Measurements from ENCODE around the gene WBP1. TPM values are rescaled to one million over a fixed set of nuclear protein-coding genes. Genes with fewer than 3 reads are reported as not detected.
"Not testable (repeated sequence)": the region's sequence is repeated elsewhere in the genome, so short reads cannot be mapped to it uniquely, and the experiment has no call there.

WBP1 gene
- total RNA-seq, 2 donors from 2014 or later, result 28.6 to 48.0 TPM

DNA sequence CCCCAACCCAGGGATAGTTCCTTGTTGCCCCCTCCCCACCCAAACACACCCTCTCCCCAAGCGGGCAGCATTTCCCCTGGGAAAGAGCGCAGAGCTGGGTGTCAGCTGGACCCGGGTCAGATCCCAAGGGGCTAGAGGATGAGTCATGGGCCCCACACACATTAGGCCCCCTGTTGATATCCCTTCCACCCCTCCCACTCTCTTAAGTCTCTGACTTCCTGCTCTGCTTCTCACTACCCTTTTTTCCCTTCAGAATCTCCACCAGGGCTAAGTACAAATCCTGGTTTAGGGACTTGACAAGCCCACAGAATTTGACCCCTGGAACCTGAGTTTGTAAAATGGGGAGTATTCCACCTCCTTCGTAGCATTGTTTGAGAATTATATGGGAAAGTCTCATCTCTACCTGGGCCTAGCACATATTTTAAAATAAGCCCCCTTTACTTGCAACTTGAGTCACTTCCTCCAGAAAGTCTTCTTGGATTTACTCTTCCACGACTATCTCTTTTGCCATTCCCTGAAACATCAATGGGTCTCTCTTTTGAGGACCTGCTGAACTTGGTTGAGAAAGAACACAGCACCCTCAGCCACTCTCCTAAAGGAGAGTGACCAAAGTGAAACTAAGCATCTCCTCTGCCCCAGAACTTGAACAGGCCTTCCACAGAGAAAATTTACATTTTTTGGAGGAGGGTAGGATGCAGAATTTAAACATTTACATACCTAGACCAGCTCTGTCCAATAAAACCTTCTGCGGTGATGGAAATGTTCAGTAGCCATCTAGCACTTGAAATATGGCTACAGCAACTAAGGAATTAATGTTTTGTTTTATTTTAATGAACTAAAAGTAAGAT lies 21.2 kb upstream of the WBP1 start:
- no peaks in the 10 kb centered on the region for H3K27me3 Mint-ChIP-seq
- ATAC-seq, result no peak
- H3K9me3 Mint-ChIP-seq, result no peaks in the 10 kb centered on the region
- H3K36me3 Mint-ChIP-seq, result no peaks in the 10 kb centered on the region
- peak overlapping the region in 1 of 2 donors; percentile 5 for H3K27ac Mint-ChIP-seq
- H3K4me3 Mint-ChIP-seq, result no peak overlapping the region
- H3K4me1 Mint-ChIP-seq (ENCODE audit: low read depth in 2 of 2), result peaks cover 23 to 30% of the 10 kb centered on the region in 2 donors
- DNase-seq (ENCODE audit: low spot score), result no peak

DNA sequence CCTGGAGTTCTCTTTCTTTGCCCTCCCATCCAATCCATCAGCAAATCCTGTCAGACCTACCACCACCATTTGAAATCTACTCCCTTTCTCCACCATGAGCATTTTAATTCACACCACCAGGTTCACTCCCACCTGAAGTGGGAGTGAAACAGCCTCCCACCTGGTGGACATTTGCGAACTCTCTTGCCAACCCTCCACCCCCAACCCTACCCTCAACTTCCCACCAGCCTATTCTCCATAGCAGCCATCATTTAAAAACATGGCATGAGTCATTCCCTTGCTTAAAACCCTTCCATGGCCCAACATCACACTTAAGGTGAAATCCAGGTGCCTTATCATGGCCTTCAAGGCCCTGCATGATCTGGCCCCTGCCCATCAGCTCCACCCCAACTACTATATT lies 20.0 kb upstream of the WBP1 start:
- Mint-ChIP-seq H3K36me3 (no peaks in the 10 kb centered on the region), H3K9me3 (no peaks in the 10 kb centered on the region), H3K27ac (peak overlapping the region in 1 of 2 donors; percentile 71), H3K27me3 (no peaks in the 10 kb centered on the region), H3K4me1 (ENCODE audit: low read depth in 2 of 2) (peaks cover 23 to 34% of the 10 kb centered on the region in 2 donors), H3K4me3 (no peak overlapping the region)
- DNase-seq (ENCODE audit: low spot score), result no peak
- ATAC-seq, result no peak

DNA sequence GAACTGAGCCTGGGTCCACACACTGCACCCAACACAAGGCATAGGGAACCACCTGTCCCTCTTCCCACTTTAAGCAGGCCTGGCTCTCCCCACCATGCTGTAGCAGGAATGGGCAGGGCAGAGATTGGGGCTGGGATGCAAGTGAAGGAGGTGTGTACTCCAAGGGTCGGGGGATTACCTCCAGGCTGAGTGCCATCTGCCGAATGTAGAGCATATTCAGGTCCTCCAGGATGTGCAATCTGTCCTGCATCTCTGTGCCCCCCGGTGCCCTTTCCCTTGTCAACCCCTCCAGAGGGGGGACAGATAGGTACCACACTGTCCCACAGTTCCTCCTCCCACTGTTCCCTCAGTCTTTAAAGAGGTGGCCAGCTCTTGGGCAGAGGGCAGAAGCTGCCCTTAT lies 18.9 kb upstream of the WBP1 start:
- H3K4me1 Mint-ChIP-seq (ENCODE audit: low read depth in 2 of 2), result peaks cover 23 to 34% of the 10 kb centered on the region in 2 donors
- peak overlapping the region in 1 of 2 donors; percentile 62 for H3K27ac Mint-ChIP-seq
- ATAC-seq (no peak), DNase-seq (ENCODE audit: low spot score) (no peak)
- no peak overlapping the region for H3K4me3 Mint-ChIP-seq
- no peaks in the 10 kb centered on the region for H3K27me3 Mint-ChIP-seq
- H3K9me3 Mint-ChIP-seq, result no peaks in the 10 kb centered on the region
- H3K36me3 Mint-ChIP-seq, result no peaks in the 10 kb centered on the region

DNA sequence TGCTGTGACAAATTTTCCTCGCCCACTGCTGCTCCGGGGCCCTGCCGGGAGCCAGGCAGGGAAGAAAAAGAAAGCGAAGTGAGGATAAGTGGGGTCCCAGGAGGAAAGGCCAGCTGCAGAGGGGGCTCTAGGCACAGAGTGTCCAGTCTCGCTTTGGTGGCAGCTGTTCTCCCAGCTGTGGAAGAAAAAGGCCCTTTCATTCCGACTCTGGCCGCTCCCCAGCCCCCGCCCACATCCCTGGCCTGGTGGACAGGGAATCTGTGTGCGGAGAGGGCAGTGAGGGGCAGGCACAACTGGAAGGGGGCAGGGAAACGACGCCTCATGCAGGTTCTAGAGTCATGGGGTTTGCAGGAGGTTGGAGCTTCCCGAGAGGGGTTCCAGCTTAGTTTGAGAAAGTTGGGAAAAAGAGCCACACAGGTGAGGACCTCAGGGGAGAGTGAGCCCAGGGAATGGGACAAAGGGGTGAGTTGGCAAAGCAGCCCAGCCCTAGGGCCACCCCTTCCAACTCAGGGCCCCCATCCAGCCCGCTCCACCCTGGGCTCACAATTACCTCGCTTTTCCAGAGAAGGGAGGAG lies 18.3 kb upstream of the WBP1 start:
- Mint-ChIP-seq H3K36me3 (no peaks in the 10 kb centered on the region), H3K4me3 (peak overlapping the region; percentile 71), H3K27me3 (no peaks in the 10 kb centered on the region), H3K9me3 (no peaks in the 10 kb centered on the region), H3K4me1 (ENCODE audit: low read depth in 2 of 2) (peaks cover 23 to 34% of the 10 kb centered on the region in 2 donors), H3K27ac (peak overlapping the region in 1 of 2 donors; percentile 62)
- no peak for DNase-seq (ENCODE audit: low spot score)
- ATAC-seq, result no peak

DNA sequence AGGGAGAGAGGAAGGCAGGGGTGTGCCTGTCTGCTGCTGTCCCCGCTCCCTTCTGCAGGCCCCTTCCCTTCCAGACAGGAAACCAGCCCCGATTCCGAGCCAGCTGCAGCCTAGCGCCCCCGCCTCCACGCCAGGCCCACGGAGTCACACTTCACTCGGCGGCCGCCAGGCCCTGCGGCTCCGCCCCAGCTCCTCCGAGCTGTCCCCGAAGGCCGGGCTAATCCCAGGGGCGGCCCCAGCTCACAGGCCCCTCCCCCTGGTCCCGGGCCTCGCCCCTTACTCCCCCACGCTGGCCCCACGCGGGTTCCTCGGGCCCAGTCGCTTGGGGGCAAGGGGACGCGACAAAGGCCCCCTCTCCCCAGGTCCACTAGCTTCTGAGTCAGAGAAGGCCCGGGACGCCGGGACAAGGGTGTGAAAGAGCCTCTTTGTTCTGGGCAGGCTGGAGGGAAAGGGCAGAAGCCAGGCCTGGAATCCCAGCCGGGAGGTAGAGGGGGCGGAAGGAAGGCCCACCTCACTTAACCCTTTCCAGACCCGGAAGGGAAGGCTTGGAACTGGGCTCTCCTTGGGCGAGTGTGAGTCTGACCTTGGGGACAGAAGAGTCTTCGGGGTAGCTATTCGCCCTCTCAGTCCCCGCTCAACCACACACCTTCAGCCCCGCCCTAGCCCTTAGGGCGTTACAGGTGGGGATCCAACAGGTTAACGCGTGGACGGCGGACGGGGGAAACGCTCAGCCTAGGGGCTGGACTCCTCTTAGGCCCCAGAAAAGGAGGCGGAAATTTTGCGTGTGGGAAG lies 17.7 kb upstream of the WBP1 start:
- DNase-seq (ENCODE audit: low spot score), result peak; percentile 89
- Mint-ChIP-seq H3K4me3 (peak overlapping the region; percentile 71), H3K27ac (peak overlapping the region in 1 of 2 donors; percentile 62), H3K36me3 (no peaks in the 10 kb centered on the region), H3K9me3 (no peaks in the 10 kb centered on the region), H3K4me1 (ENCODE audit: low read depth in 2 of 2) (peaks cover 23 to 34% of the 10 kb centered on the region in 2 donors), H3K27me3 (peaks cover 0 to 2% of the 10 kb centered on the region in 2 donors)
- ATAC-seq, result peak; percentile 94 to 97

DNA sequence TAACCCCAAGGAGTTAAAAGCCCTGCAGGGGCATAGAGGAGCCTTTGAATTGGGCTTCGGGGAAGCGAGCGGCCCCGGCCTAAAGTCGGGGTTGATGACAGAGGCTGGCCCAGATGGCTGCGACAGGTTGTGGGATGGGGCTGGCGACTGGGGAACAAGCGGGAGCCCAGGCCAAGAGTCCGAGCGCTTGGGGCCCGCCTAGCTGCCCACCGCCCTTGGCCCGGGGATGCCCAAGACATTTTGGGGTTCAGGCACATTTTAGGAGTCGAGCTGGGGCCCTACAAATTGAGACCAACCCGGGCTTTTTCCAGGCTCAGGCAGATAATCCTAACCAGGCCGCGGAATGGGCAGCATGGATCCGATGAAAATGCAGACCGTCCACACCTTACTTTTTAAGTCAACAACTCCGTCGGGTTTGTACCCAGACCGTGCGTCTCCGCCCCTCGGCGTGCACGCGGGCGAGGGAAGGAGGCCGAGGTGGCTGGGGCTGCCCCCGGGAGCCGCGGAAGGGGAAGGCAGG lies 17.0 kb upstream of the WBP1 start:
- Mint-ChIP-seq H3K27me3 (peaks cover 0 to 2% of the 10 kb centered on the region in 2 donors), H3K4me3 (peak overlapping the region; percentile 44), H3K36me3 (no peaks in the 10 kb centered on the region), H3K4me1 (ENCODE audit: low read depth in 2 of 2) (peaks cover 23 to 34% of the 10 kb centered on the region in 2 donors), H3K9me3 (no peaks in the 10 kb centered on the region), H3K27ac (peak overlapping the region in 1 of 2 donors; percentile 56)
- DNase-seq (ENCODE audit: low spot score) (no peak), ATAC-seq (peak in 1 of 2 donors; percentile 54)

DNA sequence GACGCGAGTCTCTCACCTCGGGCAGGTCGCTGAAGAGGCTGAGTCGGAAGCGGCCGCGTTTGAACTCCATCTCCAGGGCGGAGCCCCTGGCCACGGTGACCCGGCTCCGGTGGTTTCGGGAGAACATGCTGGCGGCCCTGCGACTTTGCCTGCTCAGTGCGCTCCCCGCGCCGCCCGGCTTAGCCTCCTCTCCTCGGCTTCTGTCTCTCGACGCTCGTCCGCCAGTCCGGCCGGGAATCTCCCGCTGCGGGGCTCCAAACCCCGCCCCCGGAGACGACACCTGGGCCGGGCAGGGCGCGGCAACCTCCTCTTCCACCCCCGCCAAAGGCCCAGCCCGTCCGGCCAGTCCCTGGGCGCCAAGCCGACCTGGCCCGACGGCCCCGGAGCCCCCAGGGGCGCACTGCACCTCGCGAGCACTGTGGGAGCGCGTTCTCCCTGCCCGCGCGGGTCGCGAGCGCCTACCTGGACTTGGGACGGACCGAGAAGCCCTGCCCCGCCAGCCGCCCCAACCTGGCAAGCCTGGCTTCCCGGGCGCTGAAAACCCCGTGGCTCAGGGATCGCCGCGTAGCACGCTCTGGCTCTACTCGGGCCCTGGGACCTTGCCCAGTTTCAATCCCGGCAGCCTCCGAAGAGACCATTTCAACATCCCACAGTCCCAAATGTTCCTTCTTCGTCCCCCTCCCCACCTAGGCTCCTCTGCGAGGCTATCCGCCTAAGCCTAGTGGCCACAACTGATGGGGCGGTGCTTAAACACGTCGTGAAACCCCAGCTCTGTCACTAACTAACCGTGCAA lies 16.4 kb upstream of the WBP1 start, which contains the start of gene RTKN:
Gene RTKN, minus strand, starts transcription at position 248 of the 793 bp plus-strand sequence. Its CDS starts 121 bp downstream, at position 127.
- Mint-ChIP-seq H3K4me1 (ENCODE audit: low read depth in 2 of 2) (peaks cover 23 to 34% of the 10 kb centered on the region in 2 donors), H3K4me3 (peak within 1 kb of the TSS; percentile 60), H3K27me3 (peaks cover 0 to 2% of the 10 kb centered on the region in 2 donors), H3K36me3 (no peaks in the 10 kb centered on the region), H3K27ac (peak within 1 kb of the TSS in 1 of 2 donors; percentile 56), H3K9me3 (no peaks in the 10 kb centered on the region)
- DNase-seq (ENCODE audit: low spot score) (peak; percentile 73), ATAC-seq (peak; percentile 31 to 63)

DNA sequence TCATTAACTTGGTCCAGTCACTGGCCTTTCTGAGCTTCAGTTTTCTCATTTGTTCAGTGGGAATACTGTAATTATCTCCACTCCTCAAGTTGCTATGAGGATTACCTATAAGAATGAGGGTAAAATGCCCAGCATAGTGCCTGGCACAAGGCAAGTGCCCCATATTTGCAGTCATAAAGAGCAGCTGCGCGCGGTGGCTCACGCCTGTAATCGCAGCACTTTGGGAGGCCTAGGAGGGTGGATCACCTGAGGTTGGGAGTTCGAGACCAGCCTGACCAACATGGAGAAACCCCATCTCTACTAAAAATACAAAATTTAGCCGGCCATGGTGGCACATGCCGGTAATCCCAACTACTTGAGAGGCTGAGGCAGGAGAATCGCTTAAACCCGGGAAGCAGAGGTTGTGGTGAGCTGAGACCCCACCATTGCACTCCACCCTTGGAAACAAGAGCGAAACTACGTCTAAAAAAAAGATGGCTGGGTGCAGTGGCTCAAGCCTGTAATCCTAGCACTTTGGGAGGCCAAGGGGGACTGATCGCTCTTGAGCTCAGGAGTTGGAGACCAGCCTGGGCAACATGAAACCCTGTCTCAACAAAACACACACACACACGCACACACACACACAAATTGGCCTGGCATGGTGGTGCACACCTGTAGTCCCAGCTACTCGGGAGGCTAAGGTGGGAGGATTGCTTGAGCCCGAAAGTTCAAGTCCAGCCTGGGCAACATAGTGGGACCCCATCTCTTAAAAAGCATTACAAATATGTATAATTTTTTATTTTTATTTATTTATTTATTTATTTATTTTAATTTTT lies 15.5 kb upstream of the WBP1 start:
- Mint-ChIP-seq H3K4me1 (ENCODE audit: low read depth in 2 of 2) (peaks cover 18 to 29% of the 10 kb centered on the region in 2 donors), H3K4me3 (peak overlapping the region; percentile 60)
- DNase-seq (ENCODE audit: low spot score); H3K27me3 Mint-ChIP-seq; ATAC-seq; H3K27ac Mint-ChIP-seq; H3K9me3 Mint-ChIP-seq; H3K36me3 Mint-ChIP-seq: not testable (repeated sequence)

DNA sequence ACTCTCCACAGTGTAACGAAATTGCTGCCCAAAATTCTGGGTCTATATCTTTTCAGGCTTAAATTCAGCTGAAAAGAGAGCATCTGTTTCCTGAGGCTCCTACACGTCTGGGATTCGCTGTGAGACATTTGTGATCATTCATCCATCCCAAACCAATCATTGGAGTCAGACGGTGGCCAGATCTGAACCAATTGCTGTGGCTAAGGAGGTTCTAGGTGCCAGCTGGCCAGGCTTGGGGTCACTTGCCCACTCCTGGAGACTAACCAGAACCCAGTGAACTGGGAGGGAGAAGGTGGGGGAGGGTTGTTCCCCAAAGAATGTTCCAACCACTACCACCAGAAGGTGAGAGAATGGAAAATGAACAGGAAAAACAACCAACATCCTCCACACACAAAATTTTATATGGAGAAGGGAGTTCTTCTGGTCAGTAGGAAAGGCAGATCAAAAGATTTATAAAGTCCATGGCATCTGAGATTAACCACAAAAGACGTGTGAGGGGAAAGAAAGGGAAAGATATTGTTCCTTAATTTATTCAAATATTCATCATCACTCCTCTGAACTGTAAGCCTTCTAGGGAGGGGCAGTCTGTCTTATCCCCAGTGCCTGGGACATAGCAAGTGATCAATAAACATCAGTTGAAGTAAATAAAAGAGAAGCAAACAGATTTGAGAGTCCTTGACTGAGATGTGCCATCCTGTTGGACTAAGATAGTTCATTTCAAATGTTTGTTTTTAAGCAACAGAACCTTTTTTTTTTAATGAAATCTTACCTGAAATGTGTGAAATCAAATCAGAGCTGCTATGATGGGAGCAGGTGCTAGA lies 13.5 kb upstream of the WBP1 start:
- H3K4me3 Mint-ChIP-seq, result no peak overlapping the region
- H3K36me3 Mint-ChIP-seq, result no peaks in the 10 kb centered on the region
- H3K27ac Mint-ChIP-seq, result no peak overlapping the region
- ATAC-seq (no peak), DNase-seq (ENCODE audit: low spot score) (no peak)
- H3K27me3 Mint-ChIP-seq, result peaks cover 0 to 2% of the 10 kb centered on the region in 2 donors
- H3K4me1 Mint-ChIP-seq (ENCODE audit: low read depth in 2 of 2), result peaks cover 5 to 13% of the 10 kb centered on the region in 2 donors
- no peaks in the 10 kb centered on the region for H3K9me3 Mint-ChIP-seq

DNA sequence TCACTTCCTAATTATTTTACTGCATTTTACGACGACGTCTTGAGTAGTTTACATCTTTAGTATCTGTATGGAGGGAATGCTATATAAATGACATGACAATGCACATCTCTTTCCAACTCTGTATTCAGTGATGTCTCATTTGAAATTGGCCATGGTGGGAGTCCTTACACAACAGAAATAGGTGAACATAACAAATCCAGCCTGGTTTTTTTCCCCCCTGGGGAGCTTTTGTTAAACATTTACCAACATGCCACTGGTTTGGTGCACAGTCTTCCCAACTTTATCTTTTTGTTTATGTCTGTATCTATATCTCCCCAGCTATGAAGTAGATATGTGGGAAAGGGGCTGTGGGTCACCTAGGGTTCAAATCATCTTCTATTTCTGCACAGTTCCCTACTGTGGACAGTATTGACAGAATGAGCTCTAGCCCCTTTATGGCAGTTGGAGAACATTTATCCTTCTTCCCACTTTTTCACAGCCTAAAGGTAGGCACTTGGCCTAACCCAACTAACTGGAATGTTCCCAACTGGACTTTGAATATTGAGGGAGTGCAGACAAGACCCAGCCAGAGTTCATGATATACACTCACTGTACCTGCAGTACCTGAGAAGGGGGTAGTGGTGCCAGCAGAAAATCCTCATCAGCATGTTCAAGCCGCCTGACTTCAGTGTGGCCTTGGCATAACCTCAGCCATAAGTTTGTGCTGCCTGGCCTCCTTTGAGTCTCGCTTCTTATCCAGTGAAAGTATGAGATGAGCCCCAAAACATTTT lies 10.8 kb upstream of the WBP1 start:
- H3K27ac Mint-ChIP-seq, result no peak overlapping the region
- no peak overlapping the region for H3K4me3 Mint-ChIP-seq
- H3K36me3 Mint-ChIP-seq, result no peaks in the 10 kb centered on the region
- ATAC-seq, result no peak
- H3K4me1 Mint-ChIP-seq (ENCODE audit: low read depth in 2 of 2), result peaks cover 4 to 5% of the 10 kb centered on the region in 2 donors
- H3K9me3 Mint-ChIP-seq, result no peaks in the 10 kb centered on the region
- DNase-seq (ENCODE audit: low spot score), result no peak
- peaks cover 0 to 2% of the 10 kb centered on the region in 2 donors for H3K27me3 Mint-ChIP-seq

DNA sequence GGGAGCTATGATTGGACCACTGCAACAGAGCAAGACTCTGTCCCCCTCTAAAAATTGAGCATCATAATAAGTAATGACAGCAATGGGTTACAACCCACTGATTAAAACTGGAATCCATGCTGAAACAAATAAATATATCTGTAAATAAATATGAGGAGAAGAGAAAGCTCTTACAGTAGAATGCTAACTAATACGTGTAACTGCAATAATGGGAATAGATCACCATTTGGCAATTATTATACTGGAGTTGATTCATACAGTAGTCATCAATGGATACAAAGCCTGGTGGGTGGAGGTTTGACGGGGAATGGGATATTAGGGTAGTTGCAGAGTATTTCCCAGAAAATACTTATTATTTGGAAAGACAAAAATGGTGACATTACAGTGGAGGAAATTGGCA lies 9.5 kb upstream of the WBP1 start:
- Mint-ChIP-seq H3K27me3 (peaks cover 0 to 2% of the 10 kb centered on the region in 2 donors), H3K27ac (no peak overlapping the region), H3K36me3 (no peaks in the 10 kb centered on the region), H3K9me3 (no peaks in the 10 kb centered on the region), H3K4me3 (no peak overlapping the region), H3K4me1 (ENCODE audit: low read depth in 2 of 2) (peaks cover 12 to 14% of the 10 kb centered on the region in 2 donors)
- DNase-seq (ENCODE audit: low spot score) (no peak), ATAC-seq (no peak)

Data from natural killer cell treated with Interleukin-12 subunit alpha and Interleukin-12 subunit beta and Interleukin-15 and Interleukin-18, amount 100 ng/mL, for 72 hours (primary cell).